Pancreas (tissue), 10 donors: ENCODE measurements around the gene COA1. TPM values are rescaled to one million over a fixed set of nuclear protein-coding genes. Genes with fewer than 3 reads are reported as not detected.

Experiments used
- ATAC-seq, 4 donors: fragments of 200-7000 bp; cut with Tn5 transposase; one replicate each; pipeline versions ENCODE4 v1.8.0 to v1.9.1; 2020; ENCODE audit warnings: mild to moderate bottlenecking in 4 of 4, moderate library complexity in 4 of 4
- DNase-seq, 6 donors: peaks; one replicate each; pipeline ENCODE4 v3.0.0-alpha.2; 2020
- FAIRE-seq: peaks from 2 replicates; lab custom pipeline; 2012; peaks lifted over from hg19 to GRCh38; lab: Jason Lieb, UNC
- H3K27ac ChIP-seq, 4 donors: fragments of 200-600 bp; sonication (generic); 1 replicate in 3 of 4; 2 replicates in 1 of 4; pipeline versions ENCODE4 v1.5.0 to v1.8.0; 2020
- H3K27me3 ChIP-seq, 4 donors: fragments of 200-600 bp; one replicate each; pipeline ENCODE4 v1.8.0; 2021
- H3K36me3 ChIP-seq, 3 donors: fragments of 200-600 bp; sonication (generic) in 1 of 3; one replicate each; pipeline versions ENCODE4 v1.5.0 to v1.8.0; 2020 to 2021
- H3K4me1 ChIP-seq, 3 donors: fragments of 200-600 bp; one replicate each; pipeline ENCODE4 v1.8.0; 2021
- H3K4me3 ChIP-seq, 4 donors: fragments of 200-600 bp; sonication (generic) in 2 of 4; one replicate each; pipeline versions ENCODE4 v1.5.0 to v1.8.0; 2020 to 2021
- H3K9me3 ChIP-seq, 4 donors: fragments of 200-600 bp; one replicate each; pipeline ENCODE4 v1.8.0; 2021
- WGBS, 2 donors: extraction: QIAGEN DNeasy Blood & Tissue Kit; methylation state at CpG; one replicate each; pipeline ENCODE4 v1.1.7; 2013; 5-methylcytosine and 5-hydroxymethylcytosine counted together
- intact Hi-C, 3 donors: fragments of 100-400 bp; cut with DNase I; formaldehyde crosslinking; loops; one replicate each; pipeline versions ENCODE4 v1.11.1 to v1.14.2; 2022
- polyA plus RNA-seq, 2 donors: library from polyadenylated mRNA; stranded (reverse); fragments of 200-250 nt; gene quantifications; one replicate each; pipeline ENCODE4 v1.2.3, GENCODE V29; 2013
- total RNA-seq, 6 donors: library from RNA; stranded (reverse); fragmentation: NEBNext Ultra II Directional in 4 of 6; extraction: Animal tissue kit (Norgen Biotek cat#: 25700) in 4 of 6; gene quantifications; one replicate each; pipeline versions ENCODE4 v1.2.1 to v1.2.4, GENCODE V29; 2021 to 2023
- TF ChIP-seq, protein P1 (sequence below), 4 donors: fragments of 200-600 bp; sonication (generic) in 3 of 4; IDR thresholded peaks; one replicate each; pipeline versions ENCODE4 v1.5.0 to v1.8.0; 2021; ENCODE audit warnings: antibody characterized with exemption in 4 of 4
- donor health status: healthy with polysubstance abuse.
- donor health status: DM: no; HTN: no; CAD: no; lungs with moderate emphysema.
- donor health status: DM: no; HTN: no; CAD: no.
- donor health status: control.
- donor health status: control.
- donor health status: Bipolar disorder and iron deficiency.
- donor health status: DM: yes; HTN: yes; CAD: no.
- donor health status: DM: no; HTN: no; CAD: no.
- donor health status: DM: no; HTN: no; CAD: no.
- donor health status: DM: yes; HTN: yes; CAD: no.

Gene COA1
- total and polyA plus RNA-seq, 8 donors: 24.6 to 34.4 (median 27.1) TPM

DNA sequence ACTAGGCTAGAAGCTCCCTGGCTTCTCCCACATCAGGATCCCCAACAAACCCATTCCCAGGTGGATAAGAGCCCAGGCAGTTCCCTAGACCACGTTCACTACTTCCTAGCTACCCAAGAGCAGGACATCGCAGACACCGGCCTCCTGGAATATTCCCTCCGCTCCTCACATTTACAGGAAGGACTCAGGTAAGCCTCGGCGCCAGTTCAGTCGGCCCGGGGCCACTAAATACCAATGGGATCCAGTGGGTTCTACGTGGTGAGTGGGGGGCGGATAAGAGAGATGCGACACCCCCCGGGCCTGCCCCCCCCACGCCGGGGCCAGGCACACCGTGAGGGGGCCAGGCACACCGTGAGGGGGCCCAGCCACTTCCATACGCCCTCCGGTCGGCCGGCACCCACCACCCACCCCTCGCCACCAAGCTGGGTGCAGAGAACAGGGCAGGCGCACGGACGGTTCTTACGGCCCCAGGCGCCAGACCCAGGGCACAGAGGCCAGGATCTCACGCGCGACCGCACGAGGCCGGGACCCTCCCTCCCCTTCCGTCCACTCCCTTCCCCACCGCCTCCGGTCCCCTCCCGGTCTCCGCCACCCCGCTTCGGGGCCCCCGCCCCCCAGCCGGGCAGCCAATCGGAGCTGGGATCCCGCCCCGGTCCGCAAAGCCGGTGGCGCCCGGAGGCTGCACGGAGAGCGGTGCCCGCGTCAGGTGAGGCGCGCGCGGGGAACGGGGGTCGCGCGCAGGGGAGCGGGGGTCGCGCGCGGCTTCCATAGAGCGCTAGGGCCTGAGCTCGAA, 28.9 kb upstream of the COA1 start, which contains the start of gene BLVRA:
TSS of gene BLVRA (plus strand) at position 652 of the 793 bp plus-strand sequence. CDS start 12,479 bp downstream, outside the sequence.
- DNase-seq: peak; percentile 66 to 89 (median 76)
- intact Hi-C loops: no loop called here
- WGBS, 2 donors: 2% methylated on average over 27 to 67 of the region's 67 CpGs
- Histone ChIP-seq H3K4me1 (peaks cover 0 to 6% (median 0%) of the 10 kb centered on the region in 3 donors), H3K9me3 (no peaks in the 10 kb centered on the region), H3K27ac (peak within 1 kb of the TSS in 3 of 4 donors; percentile 60 to 71 (median 65)), H3K36me3 (no peaks in the 10 kb centered on the region), H3K27me3 (no peaks in the 10 kb centered on the region), H3K4me3 (peak within 1 kb of the TSS; percentile 77 to 90 (median 82))
- TF ChIP-seq, protein P1, sequence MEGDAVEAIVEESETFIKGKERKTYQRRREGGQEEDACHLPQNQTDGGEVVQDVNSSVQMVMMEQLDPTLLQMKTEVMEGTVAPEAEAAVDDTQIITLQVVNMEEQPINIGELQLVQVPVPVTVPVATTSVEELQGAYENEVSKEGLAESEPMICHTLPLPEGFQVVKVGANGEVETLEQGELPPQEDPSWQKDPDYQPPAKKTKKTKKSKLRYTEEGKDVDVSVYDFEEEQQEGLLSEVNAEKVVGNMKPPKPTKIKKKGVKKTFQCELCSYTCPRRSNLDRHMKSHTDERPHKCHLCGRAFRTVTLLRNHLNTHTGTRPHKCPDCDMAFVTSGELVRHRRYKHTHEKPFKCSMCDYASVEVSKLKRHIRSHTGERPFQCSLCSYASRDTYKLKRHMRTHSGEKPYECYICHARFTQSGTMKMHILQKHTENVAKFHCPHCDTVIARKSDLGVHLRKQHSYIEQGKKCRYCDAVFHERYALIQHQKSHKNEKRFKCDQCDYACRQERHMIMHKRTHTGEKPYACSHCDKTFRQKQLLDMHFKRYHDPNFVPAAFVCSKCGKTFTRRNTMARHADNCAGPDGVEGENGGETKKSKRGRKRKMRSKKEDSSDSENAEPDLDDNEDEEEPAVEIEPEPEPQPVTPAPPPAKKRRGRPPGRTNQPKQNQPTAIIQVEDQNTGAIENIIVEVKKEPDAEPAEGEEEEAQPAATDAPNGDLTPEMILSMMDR (IDR thresholded peaks at IDR 0.05): no peak
- ATAC-seq: peak; percentile 85 to 93 (median 92)
- no peak for FAIRE-seq

DNA sequence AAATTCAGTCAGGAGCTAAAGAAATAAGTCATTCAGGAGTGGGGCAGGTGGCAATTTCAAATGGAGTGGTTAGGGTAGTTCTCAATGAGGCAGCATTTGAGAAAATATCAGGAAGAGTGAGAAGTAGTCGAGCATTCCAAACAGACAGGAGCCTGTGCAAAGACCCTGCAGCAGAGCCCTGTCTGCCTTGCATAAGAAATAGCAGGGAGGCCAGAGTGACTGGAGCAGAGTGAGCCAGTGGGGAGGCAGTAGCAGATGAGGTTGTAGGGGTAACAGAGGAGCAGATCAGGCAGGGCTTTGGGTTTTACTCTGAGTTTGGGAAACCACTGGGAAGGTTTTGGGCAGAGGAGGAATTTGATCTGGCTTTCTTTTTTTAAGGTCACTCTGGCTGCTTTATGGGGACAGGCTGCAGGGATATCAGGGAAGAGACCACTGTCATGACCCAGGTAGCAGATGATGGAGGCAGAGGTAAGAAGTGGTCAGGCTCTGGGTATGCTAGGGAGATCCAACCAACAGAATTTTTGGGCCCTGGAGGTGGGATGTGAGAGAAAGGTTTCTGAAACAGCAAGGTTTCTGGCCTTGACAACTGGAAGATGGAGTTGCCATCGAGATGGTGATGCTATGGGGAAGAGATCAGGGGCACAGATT, 27.9 kb upstream of the COA1 start:
- Histone ChIP-seq H3K9me3 (no peaks in the 10 kb centered on the region), H3K27ac (no peak overlapping the region), H3K4me1 (peaks cover 0 to 6% (median 0%) of the 10 kb centered on the region in 3 donors), H3K27me3 (no peaks in the 10 kb centered on the region), H3K36me3 (no peaks in the 10 kb centered on the region), H3K4me3 (no peak overlapping the region)
- no peak for DNase-seq
- intact Hi-C loops: no loop called here
- ATAC-seq: no peak
- 88 to 93% methylated on average over 2 of the region's 2 CpGs for WGBS, 2 donors
- no peak for FAIRE-seq
- TF ChIP-seq, protein P1 (IDR thresholded peaks at IDR 0.05): no peak

DNA sequence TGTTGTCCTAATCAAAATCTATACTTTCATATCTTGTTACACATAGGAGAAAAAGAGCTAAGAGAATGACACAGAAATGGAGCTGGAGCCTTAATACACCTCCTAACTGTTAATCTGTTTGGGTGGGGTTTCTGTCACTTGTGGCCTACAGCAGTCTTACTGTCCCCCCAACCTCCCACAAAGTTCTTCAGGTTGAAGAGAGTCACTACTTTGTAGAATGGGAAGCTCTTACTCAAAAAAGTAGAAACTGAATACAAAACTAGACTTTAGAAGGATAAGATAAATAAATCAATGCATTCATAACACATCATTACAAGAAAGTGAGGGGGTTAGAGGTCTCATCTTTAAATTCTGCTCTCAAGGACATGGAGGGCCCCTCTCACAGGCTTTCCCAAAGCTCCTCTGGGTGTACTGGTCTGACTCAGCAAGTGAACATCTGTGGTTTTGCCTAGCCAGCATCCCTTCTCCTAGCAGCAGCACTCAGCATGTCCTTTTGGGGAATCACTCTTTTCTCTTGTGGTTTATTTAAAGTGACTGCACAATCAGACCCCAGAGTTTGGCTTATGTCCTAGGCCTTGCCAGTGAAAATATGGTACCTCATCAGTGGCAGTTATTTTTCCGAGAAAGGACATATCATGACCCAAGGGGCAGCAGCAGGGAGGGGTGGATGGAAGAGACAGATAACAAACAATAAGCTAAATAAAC, 27.2 kb upstream of the COA1 start:
- TF ChIP-seq, protein P1 (IDR thresholded peaks at IDR 0.05): no peak
- H3K27ac ChIP-seq: no peak overlapping the region
- peaks cover 0 to 6% (median 0%) of the 10 kb centered on the region in 3 donors for H3K4me1 ChIP-seq
- FAIRE-seq (no peak), ATAC-seq (no peak), DNase-seq (no peak)
- intact Hi-C loops: no loop called here
- H3K27me3 ChIP-seq: no peaks in the 10 kb centered on the region
- 91 to 92% methylated on average over 1 of the region's 1 CpG for WGBS, 2 donors
- H3K4me3 ChIP-seq: no peak overlapping the region
- no peaks in the 10 kb centered on the region for H3K36me3 ChIP-seq
- no peaks in the 10 kb centered on the region for H3K9me3 ChIP-seq

DNA sequence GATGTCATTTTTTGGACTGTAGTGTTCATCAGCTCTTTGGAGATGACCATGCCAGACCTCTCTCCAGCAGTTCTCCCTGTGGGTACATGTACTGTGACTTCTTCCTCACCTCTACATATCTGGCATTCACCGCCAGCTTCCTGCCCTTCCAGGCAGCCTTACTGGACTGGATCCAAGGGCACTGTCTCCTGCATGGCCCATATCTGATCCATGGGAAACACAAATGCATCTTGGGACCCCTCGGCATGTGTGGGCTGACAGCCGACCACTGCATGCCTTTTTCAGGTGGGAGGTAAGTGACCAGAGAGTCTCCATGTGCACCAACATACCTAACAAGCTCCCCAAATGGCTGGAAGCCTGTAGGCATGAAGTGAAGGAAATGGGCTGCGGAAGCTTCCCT, 25.3 kb upstream of the COA1 start:
- no peak for FAIRE-seq
- intact Hi-C loops: no loop called here
- WGBS, 2 donors: 64 to 85% methylated on average over 4 of the region's 4 CpGs

More for the DNA sequence above, 25.3 kb upstream of the COA1 start:
- TF ChIP-seq, protein P1 (IDR thresholded peaks at IDR 0.05): no peak
- no peak overlapping the region for H3K27ac ChIP-seq
- DNase-seq: no peak
- H3K36me3 ChIP-seq: no peaks in the 10 kb centered on the region
- no peaks in the 10 kb centered on the region for H3K9me3 ChIP-seq
- no peak overlapping the region for H3K4me3 ChIP-seq
- peaks cover 0 to 4% (median 0%) of the 10 kb centered on the region in 3 donors for H3K4me1 ChIP-seq
- no peaks in the 10 kb centered on the region for H3K27me3 ChIP-seq
- ATAC-seq: no peak
